Liver (tissue), 9 donors: ENCODE results near the gene PTGR1. TPM values are rescaled to one million over a fixed set of nuclear protein-coding genes. Genes with fewer than 3 reads are reported as not detected.

Experiments
- DNase-seq: peaks from one replicate; pipeline ENCODE4 v3.0.0-alpha.2; 2017; ENCODE audit warnings: low spot score
- H3K27ac ChIP-seq, 2 donors: one replicate each; pipeline ENCODE4 v1.7.0; 2013; ENCODE audit warnings: inconsistent platforms in 2 of 2, low read length in 2 of 2, control low read depth in 1 of 2, low read depth in 1 of 2, mild to moderate bottlenecking in 1 of 2
- H3K27me3 ChIP-seq, 4 donors: one replicate each; pipeline versions ENCODE4 v1.6.1 to v1.7.0; 2013; ENCODE audit warnings: low read length in 3 of 4, inconsistent platforms in 1 of 4, mild to moderate bottlenecking in 1 of 4, moderate library complexity in 1 of 4; ENCODE audit not compliant: control insufficient read depth in 4 of 4, insufficient read depth in 4 of 4
- H3K36me3 ChIP-seq, 4 donors: one replicate each; pipeline versions ENCODE4 v1.6.1 to v1.7.0; 2013; ENCODE audit warnings: low read length in 3 of 4, mild to moderate bottlenecking in 3 of 4, low read depth in 1 of 4, moderate library complexity in 1 of 4; ENCODE audit not compliant: control insufficient read depth in 4 of 4, insufficient read depth in 3 of 4
- H3K4me1 ChIP-seq, 4 donors: one replicate each; pipeline versions ENCODE4 v1.6.1 to v1.7.0; 2013; ENCODE audit warnings: low read length in 3 of 4, mild to moderate bottlenecking in 3 of 4, moderate library complexity in 1 of 4; ENCODE audit not compliant: control insufficient read depth in 4 of 4, insufficient read depth in 4 of 4
- H3K4me3 ChIP-seq, 3 donors: one replicate each; pipeline versions ENCODE4 v1.6.1 to v1.7.0; 2013; ENCODE audit warnings: low read length in 3 of 3, control low read depth in 1 of 3, low read depth in 1 of 3, mild to moderate bottlenecking in 1 of 3
- H3K9ac ChIP-seq, 2 donors: one replicate each; pipeline ENCODE4 v1.7.0; 2013; ENCODE audit warnings: low read length in 2 of 2, mild to moderate bottlenecking in 2 of 2, moderate library complexity in 2 of 2, control low read depth in 1 of 2, low read depth in 1 of 2
- H3K9me3 ChIP-seq, 4 donors: one replicate each; pipeline versions ENCODE4 v1.6.1 to v1.7.0; 2013; ENCODE audit warnings: low read length in 3 of 4; ENCODE audit not compliant: control insufficient read depth in 4 of 4
- EGR1 ChIP-seq, 2 donors: IDR thresholded peaks; 2 replicates each; pipeline ENCODE4 v1.6.1; 2016 to 2018; ENCODE audit warnings: antibody characterized with exemption in 2 of 2, low read depth in 2 of 2
- FOXA1 ChIP-seq: IDR thresholded peaks from 2 replicates; pipeline ENCODE4 v1.6.1; 2016; ENCODE audit warnings: antibody characterized with exemption
- FOXA2 ChIP-seq: IDR thresholded peaks from 2 replicates; pipeline ENCODE4 v1.6.1; 2016; ENCODE audit warnings: antibody characterized with exemption
- GABPA ChIP-seq, 2 donors: IDR thresholded peaks in 1 of 2; conservative IDR thresholded peaks in 1 of 2; 2 replicates each; pipeline ENCODE4 v1.6.1; 2016; ENCODE audit warnings: antibody characterized with exemption in 2 of 2, mild to moderate bottlenecking in 1 of 2, moderate library complexity in 1 of 2
- HNF4A ChIP-seq, 2 donors: conservative IDR thresholded peaks; 2 replicates each; pipeline ENCODE4 v1.6.1; 2016; ENCODE audit warnings: antibody characterized with exemption in 2 of 2, mild to moderate bottlenecking in 2 of 2
- HNF4G ChIP-seq: IDR thresholded peaks from 2 replicates; pipeline ENCODE4 v1.6.1; 2016; ENCODE audit warnings: antibody characterized with exemption
- RAD21 ChIP-seq, 2 donors: IDR thresholded peaks; 2 replicates each; pipeline ENCODE4 v1.6.1; 2016; ENCODE audit warnings: antibody characterized with exemption in 2 of 2, mild to moderate bottlenecking in 2 of 2
- RXRA ChIP-seq, 2 donors: IDR thresholded peaks; 2 replicates each; pipeline ENCODE4 v1.6.1; 2017 to 2018; ENCODE audit warnings: antibody characterized with exemption in 2 of 2, mild to moderate bottlenecking in 1 of 2
- YY1 ChIP-seq: IDR thresholded peaks from 2 replicates; pipeline ENCODE4 v1.6.1; 2016; ENCODE audit warnings: antibody characterized with exemption, mild to moderate bottlenecking
- WGBS: extraction: QIAGEN DNeasy Blood & Tissue Kit; methylation state at CpG from one replicate; pipeline ENCODE4 v1.1.7; 2013; 5-methylcytosine and 5-hydroxymethylcytosine counted together
- polyA plus RNA-seq, 2 donors: library from polyadenylated mRNA; stranded (reverse) in 1 of 2; unstranded in 1 of 2; fragments of 200-250 nt in 1 of 2; fragments of >200 nt in 1 of 2; fragmentation: Nextera tagmentation in 1 of 2; extraction: Ambion mirVana in 1 of 2; gene quantifications; one replicate each; pipeline versions ENCODE4 v1.2.1 to v1.2.3, GENCODE V29; 2013 to 2015
- total RNA-seq, 2 donors: library from RNA; depleted of rRNA; stranded (reverse); fragments of >200 nt; gene quantifications; one replicate each; pipeline ENCODE4 v1.2.3, GENCODE V29; 2014
- TF ChIP-seq, protein P1 (sequence below): IDR thresholded peaks from 2 replicates; pipeline ENCODE4 v1.6.1; 2016; ENCODE audit warnings: antibody characterized with exemption
- TF ChIP-seq, protein P2 (sequence below): fragments of 150-350 bp; IDR thresholded peaks from 2 replicates; pipeline ENCODE4 v1.5.1; 2017; ENCODE audit warnings: improper control_type of control experiment, low read depth, low read length; ENCODE audit not compliant: missing input control
- TF ChIP-seq, protein P3 (sequence below): IDR thresholded peaks from 2 replicates; pipeline ENCODE4 v1.6.1; 2016; ENCODE audit warnings: antibody characterized with exemption
- donor health status: healthy.
- donor health status: healthy.
- donor health status: healthy.
- donor health status: healthy.
- donor health status: healthy.

The PTGR1 gene
- total and polyA plus RNA-seq, 4 donors, result 53.1 to 784 (median 471) TPM

DNA sequence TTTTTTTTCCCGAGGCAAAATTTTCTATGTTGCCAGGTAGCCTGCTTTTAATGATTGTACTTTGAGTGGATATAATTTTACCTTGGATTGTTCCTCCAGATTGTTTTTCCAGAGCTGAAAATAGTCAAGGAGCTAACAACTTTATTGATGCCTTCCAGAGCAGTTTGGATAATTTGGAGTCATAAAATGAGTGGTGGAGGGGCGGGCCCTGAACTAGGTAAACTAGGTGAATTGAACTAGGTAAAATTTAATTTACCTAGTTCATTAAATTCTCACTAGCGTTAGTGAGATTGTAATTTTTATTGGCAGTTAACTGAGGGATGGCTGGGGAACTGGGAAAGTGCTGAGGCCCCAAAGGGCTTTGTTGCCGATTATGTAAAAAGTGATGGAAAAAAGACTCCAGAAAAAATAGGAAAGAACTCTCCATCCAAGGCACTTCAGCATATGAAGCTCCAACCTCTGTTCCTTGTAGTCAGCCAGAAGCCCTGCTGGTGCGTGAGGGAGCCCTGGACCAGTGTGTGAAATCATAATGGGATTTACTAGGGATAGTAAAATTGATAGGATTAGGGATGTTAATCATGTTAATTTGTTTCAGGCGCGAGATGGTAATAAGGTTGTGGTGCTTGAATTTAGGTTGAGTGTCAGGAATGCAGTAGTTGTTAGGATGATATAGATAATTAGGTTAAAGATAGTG lies 33.4 kb upstream of the PTGR1 start:
- Histone ChIP-seq H3K4me3 (peak overlapping the region; percentile 86 to 93 (median 86)), H3K27ac (peak overlapping the region; percentile 91 to 96), H3K36me3 (no peaks in the 10 kb centered on the region), H3K27me3 (no peaks in the 10 kb centered on the region), H3K9ac (peak overlapping the region; percentile 73 to 99), H3K4me1 (peaks cover 12 to 72% (median 39%) of the 10 kb centered on the region in 4 donors), H3K9me3 (no peaks in the 10 kb centered on the region)
- WGBS, result 31% methylated on average over 7 of the region's 7 CpGs
- DNase-seq, result no peak
- TF ChIP-seq FOXA1 (no peak), RAD21 (IDR thresholded peaks at IDR 0.05) (no peak), RXRA (IDR thresholded peaks at IDR 0.05) (no peak), GABPA (IDR thresholded peaks at IDR 0.05 in 1 of 2, conservative IDR thresholded peaks at IDR 0.05 in 1 of 2) (peak in 1 of 2 donors; percentile 5)
- TF ChIP-seq, protein P1, sequence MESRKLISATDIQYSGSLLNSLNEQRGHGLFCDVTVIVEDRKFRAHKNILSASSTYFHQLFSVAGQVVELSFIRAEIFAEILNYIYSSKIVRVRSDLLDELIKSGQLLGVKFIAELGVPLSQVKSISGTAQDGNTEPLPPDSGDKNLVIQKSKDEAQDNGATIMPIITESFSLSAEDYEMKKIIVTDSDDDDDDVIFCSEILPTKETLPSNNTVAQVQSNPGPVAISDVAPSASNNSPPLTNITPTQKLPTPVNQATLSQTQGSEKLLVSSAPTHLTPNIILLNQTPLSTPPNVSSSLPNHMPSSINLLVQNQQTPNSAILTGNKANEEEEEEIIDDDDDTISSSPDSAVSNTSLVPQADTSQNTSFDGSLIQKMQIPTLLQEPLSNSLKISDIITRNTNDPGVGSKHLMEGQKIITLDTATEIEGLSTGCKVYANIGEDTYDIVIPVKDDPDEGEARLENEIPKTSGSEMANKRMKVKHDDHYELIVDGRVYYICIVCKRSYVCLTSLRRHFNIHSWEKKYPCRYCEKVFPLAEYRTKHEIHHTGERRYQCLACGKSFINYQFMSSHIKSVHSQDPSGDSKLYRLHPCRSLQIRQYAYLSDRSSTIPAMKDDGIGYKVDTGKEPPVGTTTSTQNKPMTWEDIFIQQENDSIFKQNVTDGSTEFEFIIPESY, result no peak
- TF ChIP-seq, protein P2, sequence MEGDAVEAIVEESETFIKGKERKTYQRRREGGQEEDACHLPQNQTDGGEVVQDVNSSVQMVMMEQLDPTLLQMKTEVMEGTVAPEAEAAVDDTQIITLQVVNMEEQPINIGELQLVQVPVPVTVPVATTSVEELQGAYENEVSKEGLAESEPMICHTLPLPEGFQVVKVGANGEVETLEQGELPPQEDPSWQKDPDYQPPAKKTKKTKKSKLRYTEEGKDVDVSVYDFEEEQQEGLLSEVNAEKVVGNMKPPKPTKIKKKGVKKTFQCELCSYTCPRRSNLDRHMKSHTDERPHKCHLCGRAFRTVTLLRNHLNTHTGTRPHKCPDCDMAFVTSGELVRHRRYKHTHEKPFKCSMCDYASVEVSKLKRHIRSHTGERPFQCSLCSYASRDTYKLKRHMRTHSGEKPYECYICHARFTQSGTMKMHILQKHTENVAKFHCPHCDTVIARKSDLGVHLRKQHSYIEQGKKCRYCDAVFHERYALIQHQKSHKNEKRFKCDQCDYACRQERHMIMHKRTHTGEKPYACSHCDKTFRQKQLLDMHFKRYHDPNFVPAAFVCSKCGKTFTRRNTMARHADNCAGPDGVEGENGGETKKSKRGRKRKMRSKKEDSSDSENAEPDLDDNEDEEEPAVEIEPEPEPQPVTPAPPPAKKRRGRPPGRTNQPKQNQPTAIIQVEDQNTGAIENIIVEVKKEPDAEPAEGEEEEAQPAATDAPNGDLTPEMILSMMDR, result no peak

DNA sequence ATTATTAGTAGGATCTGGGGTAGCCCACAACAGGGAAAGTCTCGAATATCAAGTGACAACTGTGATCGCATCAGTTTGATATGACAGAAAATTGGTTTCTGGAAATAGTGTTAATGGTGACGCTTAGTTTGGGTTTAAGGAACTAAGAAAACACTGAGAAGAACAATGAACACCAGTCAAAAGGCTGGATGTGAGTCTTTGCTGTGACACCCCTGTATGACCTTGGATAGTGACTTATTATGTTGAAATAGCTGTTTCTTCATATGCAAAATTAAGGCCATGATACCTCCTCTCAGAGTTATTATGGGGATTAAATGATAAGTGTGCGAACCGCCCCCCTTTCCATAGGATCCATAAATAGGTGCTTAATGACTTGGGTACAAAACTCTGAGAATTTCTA lies 32.6 kb upstream of the PTGR1 start:
- H3K27ac ChIP-seq, result peak overlapping the region; percentile 91 to 96
- peak overlapping the region; percentile 73 to 99 for H3K9ac ChIP-seq
- H3K4me3 ChIP-seq, result peak overlapping the region; percentile 86 to 93 (median 86)
- H3K36me3 ChIP-seq, result no peaks in the 10 kb centered on the region
- H3K4me1 ChIP-seq, result peaks cover 7 to 70% (median 35%) of the 10 kb centered on the region in 4 donors
- WGBS, result 11% methylated on average over 5 of the region's 5 CpGs
- no peaks in the 10 kb centered on the region for H3K9me3 ChIP-seq
- peak in 1 of 2 donors; percentile 43 for TF ChIP-seq HNF4A (conservative IDR thresholded peaks at IDR 0.05)
- TF ChIP-seq, protein P3, sequence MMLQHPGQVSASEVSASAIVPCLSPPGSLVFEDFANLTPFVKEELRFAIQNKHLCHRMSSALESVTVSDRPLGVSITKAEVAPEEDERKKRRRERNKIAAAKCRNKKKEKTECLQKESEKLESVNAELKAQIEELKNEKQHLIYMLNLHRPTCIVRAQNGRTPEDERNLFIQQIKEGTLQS, result no peak
- peak; percentile 36 for TF ChIP-seq YY1
- DNase-seq, result no peak
- no peaks in the 10 kb centered on the region for H3K27me3 ChIP-seq

DNA sequence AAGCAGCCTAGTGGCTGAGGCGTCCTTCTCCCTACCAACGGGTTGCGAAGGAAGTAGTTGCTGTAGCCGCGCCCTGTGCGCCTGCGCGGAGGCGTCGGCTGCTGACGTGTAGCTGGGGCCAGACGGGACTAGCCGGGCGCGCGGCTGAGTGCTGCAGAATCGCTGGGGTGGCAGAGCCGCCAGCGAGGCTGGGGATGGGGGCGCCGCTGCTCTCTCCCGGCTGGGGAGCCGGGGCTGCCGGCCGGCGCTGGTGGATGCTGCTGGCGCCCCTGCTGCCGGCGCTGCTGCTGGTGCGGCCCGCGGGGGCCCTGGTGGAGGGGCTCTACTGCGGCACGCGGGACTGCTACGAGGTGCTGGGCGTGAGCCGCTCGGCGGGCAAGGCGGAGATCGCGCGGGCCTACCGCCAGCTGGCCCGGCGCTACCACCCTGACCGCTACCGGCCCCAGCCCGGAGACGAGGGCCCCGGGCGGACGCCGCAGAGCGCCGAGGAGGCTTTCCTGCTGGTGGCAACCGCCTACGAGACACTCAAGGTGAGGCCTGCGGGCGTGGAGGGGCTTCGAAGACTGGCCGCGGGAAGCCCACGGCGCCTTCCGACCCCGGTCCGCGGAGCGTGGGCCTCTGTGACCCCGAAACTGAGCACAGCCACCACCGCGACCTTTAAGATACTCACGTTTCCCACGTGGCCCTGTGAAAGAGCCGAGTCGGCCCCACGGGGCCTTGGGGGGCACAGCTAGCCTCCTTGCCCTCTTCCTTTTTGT lies 31.9 kb upstream of the PTGR1 start, which contains the start of gene DNAJC25:
TSS of gene DNAJC25 (plus strand) at position 121 of the 758 bp plus-strand sequence. CDS start at position 195, 74 bp downstream.
- Histone ChIP-seq H3K27ac (peak within 1 kb of the TSS; percentile 91 to 96), H3K4me1 (peaks cover 8 to 70% (median 35%) of the 10 kb centered on the region in 4 donors)
- under 1% methylated on average over 79 of the region's 79 CpGs for WGBS
- TF ChIP-seq RAD21 (IDR thresholded peaks at IDR 0.05), result no peak
- TF ChIP-seq, protein P1, result no peak
- no peak for TF ChIP-seq FOXA1
- TF ChIP-seq FOXA2, result no peak
- TF ChIP-seq GABPA (IDR thresholded peaks at IDR 0.05 in 1 of 2, conservative IDR thresholded peaks at IDR 0.05 in 1 of 2), result peak in 1 of 2 donors; percentile 97
- TF ChIP-seq EGR1 (IDR thresholded peaks at IDR 0.05; ENCODE audit: low read depth in 2 of 2), result peak in 1 of 2 donors; percentile 16
- TF ChIP-seq YY1, result no peak
- TF ChIP-seq, protein P2, result no peak
- no peak for TF ChIP-seq RXRA (IDR thresholded peaks at IDR 0.05)
- TF ChIP-seq HNF4G, result no peak

More for the DNA sequence above, 31.9 kb upstream of the PTGR1 start, which contains the start of gene DNAJC25:
- peak within 1 kb of the TSS; percentile 86 to 93 (median 86) for H3K4me3 ChIP-seq
- no peaks in the 10 kb centered on the region for H3K27me3 ChIP-seq
- H3K9me3 ChIP-seq, result no peaks in the 10 kb centered on the region
- no peaks in the 10 kb centered on the region for H3K36me3 ChIP-seq
- peak within 1 kb of the TSS; percentile 73 to 99 for H3K9ac ChIP-seq
- peak; percentile 93 for DNase-seq
